ENCODE results near the gene NBPF9.
"Not testable (repeated sequence)": the region's sequence is repeated elsewhere in the genome, so short reads cannot be mapped to it uniquely, and the experiment has no call there.

DNA sequence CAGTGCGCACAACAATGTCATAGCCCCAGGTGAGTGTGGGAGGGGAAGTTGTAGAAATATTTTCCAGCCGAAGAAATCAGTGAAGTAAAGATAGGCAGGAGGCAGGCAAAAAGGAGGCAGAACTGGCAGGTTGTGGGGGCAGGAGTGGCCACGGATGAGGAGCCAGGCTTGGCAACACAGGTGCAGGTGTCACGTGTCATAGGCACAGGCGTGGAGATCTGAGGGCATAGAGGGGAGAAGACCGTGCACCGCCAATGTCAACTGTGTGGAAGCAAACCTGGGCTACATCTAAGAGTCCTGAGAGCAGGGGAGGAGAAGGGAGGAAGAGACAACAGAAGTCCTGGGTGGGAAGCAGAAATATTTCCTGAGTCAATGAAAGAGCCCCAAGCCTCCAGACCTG is 27.6 kb upstream of the NBPF9 start:
- TF ChIP-seq, protein P1, sequence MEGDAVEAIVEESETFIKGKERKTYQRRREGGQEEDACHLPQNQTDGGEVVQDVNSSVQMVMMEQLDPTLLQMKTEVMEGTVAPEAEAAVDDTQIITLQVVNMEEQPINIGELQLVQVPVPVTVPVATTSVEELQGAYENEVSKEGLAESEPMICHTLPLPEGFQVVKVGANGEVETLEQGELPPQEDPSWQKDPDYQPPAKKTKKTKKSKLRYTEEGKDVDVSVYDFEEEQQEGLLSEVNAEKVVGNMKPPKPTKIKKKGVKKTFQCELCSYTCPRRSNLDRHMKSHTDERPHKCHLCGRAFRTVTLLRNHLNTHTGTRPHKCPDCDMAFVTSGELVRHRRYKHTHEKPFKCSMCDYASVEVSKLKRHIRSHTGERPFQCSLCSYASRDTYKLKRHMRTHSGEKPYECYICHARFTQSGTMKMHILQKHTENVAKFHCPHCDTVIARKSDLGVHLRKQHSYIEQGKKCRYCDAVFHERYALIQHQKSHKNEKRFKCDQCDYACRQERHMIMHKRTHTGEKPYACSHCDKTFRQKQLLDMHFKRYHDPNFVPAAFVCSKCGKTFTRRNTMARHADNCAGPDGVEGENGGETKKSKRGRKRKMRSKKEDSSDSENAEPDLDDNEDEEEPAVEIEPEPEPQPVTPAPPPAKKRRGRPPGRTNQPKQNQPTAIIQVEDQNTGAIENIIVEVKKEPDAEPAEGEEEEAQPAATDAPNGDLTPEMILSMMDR (IDR thresholded peaks at IDR 0.05): not testable (repeated sequence)
- not testable (repeated sequence) for TF ChIP-seq ZFX (IDR thresholded peaks at IDR 0.05; ENCODE audit: borderline replicate concordance)
